Stomach (tissue), 19 donors: ENCODE data around the gene ATP6V0A4. TPM values are rescaled to one million over a fixed set of nuclear protein-coding genes. Genes with fewer than 3 reads are reported as not detected.

ENCODE experiments used
- DNase-seq, 2 donors: peaks; one replicate each; pipeline versions ENCODE4 v3.0.0 to v3.0.0-alpha.2; 2013 to 2019
- H3K27ac ChIP-seq, 5 donors: fragments of 200-600 bp in 4 of 5; sonication (generic) in 4 of 5; one replicate each; pipeline ENCODE4 v1.5.1; 2013 to 2019; ENCODE audit warnings: mild to moderate bottlenecking in 1 of 5, moderate library complexity in 1 of 5
- H3K27me3 ChIP-seq, 3 donors: fragments of 200-600 bp; sonication (generic); one replicate each; pipeline ENCODE4 v1.5.1; 2017 to 2019; ENCODE audit warnings: mixed run types in 1 of 3
- H3K36me3 ChIP-seq, 4 donors: fragments of 200-600 bp; sonication (generic); 1 replicate in 3 of 4; 2 replicates in 1 of 4; pipeline ENCODE4 v1.5.1; 2016 to 2019
- H3K4me1 ChIP-seq, 4 donors: fragments of 200-600 bp; sonication (generic); one replicate each; pipeline ENCODE4 v1.5.1; 2016 to 2019
- H3K4me3 ChIP-seq, 4 donors: fragments of 200-600 bp; sonication (generic) in 3 of 4; one replicate each; pipeline ENCODE4 v1.5.1; 2016 to 2019; ENCODE audit warnings: mild to moderate bottlenecking in 1 of 4
- H3K9me3 ChIP-seq, 4 donors: fragments of 200-600 bp; sonication (generic); one replicate each; pipeline ENCODE4 v1.5.1; 2016 to 2019
- EP300 ChIP-seq: sonication (generic); formaldehyde crosslinking; IDR thresholded peaks from one replicate; pipeline ENCODE4 v1.6.1; 2017; ENCODE audit warnings: antibody characterized with exemption
- POLR2A ChIP-seq, 4 donors: fragments of 450-650 bp; IDR thresholded peaks; one replicate each; pipeline ENCODE4 v1.6.1; 2016; ENCODE audit warnings: antibody characterized with exemption in 4 of 4, control low read depth in 2 of 4, mild to moderate bottlenecking in 1 of 4, moderate library complexity in 1 of 4
- POLR2AphosphoS5 ChIP-seq, 3 donors: sonication (generic); formaldehyde crosslinking; IDR thresholded peaks; one replicate each; pipeline ENCODE4 v1.6.1; 2016; ENCODE audit warnings: antibody characterized with exemption in 3 of 3
- WGBS, 5 donors: extraction: QIAGEN DNeasy Blood & Tissue Kit in 3 of 5; methylation state at CpG; one replicate each; pipeline versions ENCODE4 v1.1.5 to v1.1.7; 2013 to 2018; 5-methylcytosine and 5-hydroxymethylcytosine counted together
- intact Hi-C: fragments of 100-400 bp; cut with DNase I; formaldehyde crosslinking; loops from one replicate; pipeline ENCODE4 v1.15.1; 2023; ENCODE audit warnings: low total_unique reads
- long read RNA-seq, 10 donors: transcript quantifications; one replicate each; lab custom pipeline, GENCODE V29; 2026
- polyA plus RNA-seq, 3 donors: library from polyadenylated mRNA; stranded (reverse); fragments of 200-250 nt; gene quantifications; one replicate each; pipeline ENCODE4 v1.2.3, GENCODE V29; 2013
- total RNA-seq, 5 donors: library from RNA; depleted of rRNA; stranded (reverse); fragments of >200 nt; gene quantifications; one replicate each; pipeline versions ENCODE4 v1.1.0 to v1.2.3, GENCODE V29; 2014 to 2016
- TF ChIP-seq, protein P1 (sequence below), 7 experiments: fragments of 450-650 bp in 4 of 7; fragments of 200-600 bp in 3 of 7; sonication (generic) in 3 of 7; IDR thresholded peaks; one replicate each; pipeline ENCODE4 v1.5.1; 2016 to 2019; ENCODE audit warnings: antibody characterized with exemption in 7 of 7, control low read depth in 2 of 7, mild to moderate bottlenecking in 1 of 7
- donor health status: healthy with polysubstance abuse.
- donor health status: Bipolar disorder and iron deficiency.
- donor health status: healthy.

Gene ATP6V0A4
- total RNA-seq, result not detected
- polyA plus RNA-seq, result 1 to 10 TPM in 1 of 3 donors, not detected in 2; 1.0 TPM
- long read RNA-seq, donor 1, result 0 reads
- long read RNA-seq, donor 2, result 0 reads
- long read RNA-seq, donor 3, result 0 reads
- long read RNA-seq, donor 4, result 0 reads
- long read RNA-seq, donor 5, result 0 reads
- long read RNA-seq, donor 6, result 0 reads
- long read RNA-seq, donor 7, result 0 reads
- long read RNA-seq, donor 8, result 0 reads
- long read RNA-seq, donor 9, result 0 reads
- long read RNA-seq, donor 10, result 0 reads

DNA sequence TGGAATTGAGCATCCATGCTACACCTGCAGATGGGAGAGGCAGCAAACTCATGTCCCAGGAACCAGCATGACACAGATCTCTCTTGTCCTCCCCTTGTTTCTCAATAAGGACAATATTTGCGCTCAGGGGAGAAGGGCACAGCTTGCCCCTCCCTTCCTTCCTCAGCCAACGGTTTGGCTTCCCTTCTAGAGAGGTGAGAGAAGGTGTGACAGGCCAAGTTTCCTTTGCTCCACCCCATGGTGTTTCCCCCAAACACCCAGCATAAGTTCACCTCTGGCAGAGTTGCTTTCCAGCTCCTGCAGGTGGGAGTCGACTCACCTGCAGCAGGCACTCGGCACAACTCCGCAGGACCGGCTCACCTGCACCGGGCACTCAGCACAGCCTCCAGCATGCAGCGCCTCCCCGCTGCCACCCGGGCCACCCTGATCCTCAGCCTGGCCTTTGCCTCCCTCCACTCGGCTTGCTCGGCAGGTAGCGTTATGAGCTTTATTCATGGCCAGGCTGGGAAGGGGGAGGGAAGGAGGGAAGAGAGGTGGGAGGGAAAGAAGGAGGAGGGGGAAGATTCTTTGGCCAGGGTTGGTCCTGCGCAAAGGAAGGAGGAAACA lies at the start of gene ATP6V0A4, which contains the start of gene TMEM213:
ATP6V0A4 (minus strand) TSS at position 482 of the 606 bp plus-strand sequence. CDS start 26,949 bp downstream, outside the sequence.
TMEM213 (plus strand) TSS at position 280 of the 606 bp plus-strand sequence; CDS start at position 391, 111 bp downstream.
- peaks cover 0 to 15% (median 0%) of the 10 kb centered on the region in 3 donors for H3K27me3 ChIP-seq
- no peak within 1 kb of the TSS for H3K27ac ChIP-seq
- intact Hi-C loops, result no loop called here
- no peaks in the 10 kb centered on the region for H3K9me3 ChIP-seq
- H3K36me3 ChIP-seq, result no peaks in the 10 kb centered on the region
- no peak within 1 kb of the TSS for H3K4me3 ChIP-seq
- 17 to 28% (median 24%) methylated on average over 6 to 14 of the region's 14 CpGs for whole genome bisulfite sequencing, 5 donors
- no peak for TF ChIP-seq POLR2A (IDR thresholded peaks at IDR 0.05)
- TF ChIP-seq POLR2AphosphoS5 (IDR thresholded peaks at IDR 0.05), result no peak
- TF ChIP-seq, protein P1, sequence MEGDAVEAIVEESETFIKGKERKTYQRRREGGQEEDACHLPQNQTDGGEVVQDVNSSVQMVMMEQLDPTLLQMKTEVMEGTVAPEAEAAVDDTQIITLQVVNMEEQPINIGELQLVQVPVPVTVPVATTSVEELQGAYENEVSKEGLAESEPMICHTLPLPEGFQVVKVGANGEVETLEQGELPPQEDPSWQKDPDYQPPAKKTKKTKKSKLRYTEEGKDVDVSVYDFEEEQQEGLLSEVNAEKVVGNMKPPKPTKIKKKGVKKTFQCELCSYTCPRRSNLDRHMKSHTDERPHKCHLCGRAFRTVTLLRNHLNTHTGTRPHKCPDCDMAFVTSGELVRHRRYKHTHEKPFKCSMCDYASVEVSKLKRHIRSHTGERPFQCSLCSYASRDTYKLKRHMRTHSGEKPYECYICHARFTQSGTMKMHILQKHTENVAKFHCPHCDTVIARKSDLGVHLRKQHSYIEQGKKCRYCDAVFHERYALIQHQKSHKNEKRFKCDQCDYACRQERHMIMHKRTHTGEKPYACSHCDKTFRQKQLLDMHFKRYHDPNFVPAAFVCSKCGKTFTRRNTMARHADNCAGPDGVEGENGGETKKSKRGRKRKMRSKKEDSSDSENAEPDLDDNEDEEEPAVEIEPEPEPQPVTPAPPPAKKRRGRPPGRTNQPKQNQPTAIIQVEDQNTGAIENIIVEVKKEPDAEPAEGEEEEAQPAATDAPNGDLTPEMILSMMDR (IDR thresholded peaks at IDR 0.05), result no peak
- TF ChIP-seq EP300, result no peak
- DNase-seq, result peak; percentile 27 to 50
- no peaks in the 10 kb centered on the region for H3K4me1 ChIP-seq

DNA sequence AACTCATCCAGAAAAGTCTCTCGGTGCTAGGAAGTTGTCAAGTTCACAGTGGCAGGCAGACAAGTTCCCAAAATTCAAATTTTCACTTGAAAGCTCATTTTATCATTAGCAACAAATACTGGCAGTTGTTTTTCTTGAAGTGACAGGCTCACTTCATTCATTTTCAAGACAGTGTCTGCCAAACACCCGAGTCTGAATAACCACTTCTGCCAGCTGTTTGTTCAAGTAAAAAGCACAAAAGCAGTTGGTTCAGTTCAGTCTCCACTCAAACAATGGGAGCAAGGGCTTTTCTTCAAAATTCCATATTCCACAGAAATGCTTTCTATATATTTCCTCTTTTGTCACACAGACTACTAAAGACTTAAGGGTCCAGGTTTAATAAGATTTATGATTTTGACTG lies 47.7 kb upstream of the ATP6V0A4 start:
- intact Hi-C loops, result no loop called here
- TF ChIP-seq EP300 (no peak), POLR2AphosphoS5 (IDR thresholded peaks at IDR 0.05) (no peak)
- TF ChIP-seq, protein P1 (IDR thresholded peaks at IDR 0.05), result no peak
- Histone ChIP-seq H3K27me3 (no peaks in the 10 kb centered on the region), H3K4me1 (no peaks in the 10 kb centered on the region), H3K27ac (no peak overlapping the region), H3K9me3 (no peaks in the 10 kb centered on the region), H3K4me3 (no peak overlapping the region), H3K36me3 (peaks cover 0 to 27% (median 19%) of the 10 kb centered on the region in 4 donors)
- 39 to 54% (median 42%) methylated on average over 2 of the region's 2 CpGs for WGBS, 5 donors
- DNase-seq, result no peak

DNA sequence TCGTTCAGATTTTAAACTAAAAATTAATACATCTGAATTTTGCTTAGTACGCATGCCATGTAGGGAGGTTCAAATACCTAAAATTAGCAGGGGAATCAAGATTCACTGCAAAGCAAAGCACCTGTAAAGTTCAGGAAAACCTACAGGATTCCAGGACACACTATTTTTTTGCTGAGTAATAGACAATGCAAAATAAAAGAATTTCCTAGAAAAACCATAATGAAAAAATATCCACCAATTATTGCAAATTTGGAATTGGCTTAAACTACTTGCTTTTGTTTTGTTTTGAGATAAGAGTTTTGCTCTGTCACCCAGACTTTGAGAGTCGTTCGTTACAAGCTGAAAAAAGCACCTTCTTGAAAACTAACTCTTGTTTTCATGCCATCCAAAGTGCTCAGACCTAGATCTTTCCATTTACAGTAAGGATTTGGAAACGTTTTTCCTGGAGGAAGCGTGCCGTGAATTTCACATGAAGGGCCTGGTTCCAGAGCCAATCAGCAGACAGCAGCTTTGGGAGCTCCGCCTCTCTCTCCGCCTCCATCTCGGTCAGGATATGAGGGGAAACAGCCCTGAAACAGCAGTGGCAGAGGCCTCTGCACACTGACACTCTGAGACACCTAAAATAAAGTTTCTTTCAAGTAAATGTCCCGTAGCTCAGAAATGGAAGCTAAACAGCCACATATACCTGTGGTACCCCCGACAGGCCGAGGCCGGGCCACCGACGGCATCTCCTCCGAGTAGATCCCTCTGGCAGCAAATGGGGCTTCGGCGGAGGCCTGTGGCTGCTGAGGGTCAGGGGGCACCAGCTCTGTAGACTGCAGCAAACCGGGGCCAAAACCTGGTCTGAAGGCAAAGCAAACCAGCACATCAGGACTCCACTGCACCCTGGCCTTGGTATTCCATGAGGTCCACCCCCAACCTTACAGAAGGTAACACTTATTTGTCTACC lies 45.9 kb upstream of the ATP6V0A4 start:
- no peaks in the 10 kb centered on the region for H3K27me3 ChIP-seq
- H3K9me3 ChIP-seq, result no peaks in the 10 kb centered on the region
- DNase-seq, result no peak
- H3K4me3 ChIP-seq, result no peak overlapping the region
- no peaks in the 10 kb centered on the region for H3K4me1 ChIP-seq
- H3K27ac ChIP-seq, result no peak overlapping the region
- TF ChIP-seq, protein P1 (IDR thresholded peaks at IDR 0.05), result no peak
- TF ChIP-seq POLR2A (IDR thresholded peaks at IDR 0.05) (no peak), EP300 (no peak), POLR2AphosphoS5 (IDR thresholded peaks at IDR 0.05) (no peak)
- intact Hi-C loops, result no loop called here
- H3K36me3 ChIP-seq, result peaks cover 0 to 19% (median 12%) of the 10 kb centered on the region in 4 donors
- WGBS, 5 donors, result 89 to 93% (median 92%) methylated on average over 12 to 20 of the region's 20 CpGs

DNA sequence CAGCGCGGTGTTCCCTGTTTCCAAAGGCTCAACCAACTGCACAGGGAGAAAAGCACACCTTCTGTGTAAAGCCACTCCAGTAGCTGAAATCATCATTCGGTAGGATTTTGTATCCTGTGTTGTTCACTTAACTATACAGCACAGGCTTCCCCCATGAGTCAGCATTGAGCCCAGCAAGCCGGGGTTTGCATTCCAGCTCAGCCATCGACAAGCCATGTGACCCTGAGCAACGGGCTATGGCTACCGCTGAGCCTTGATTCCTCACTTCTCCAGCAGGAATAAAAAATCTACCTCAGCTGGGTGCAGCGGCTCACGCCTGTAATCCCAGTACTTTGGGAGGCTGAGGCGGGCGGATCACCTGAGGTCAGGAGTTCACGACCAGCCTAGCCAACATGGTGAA lies 44.1 kb upstream of the ATP6V0A4 start:
- Histone ChIP-seq H3K36me3 (peaks cover 0 to 28% (median 21%) of the 10 kb centered on the region in 4 donors), H3K27me3 (no peaks in the 10 kb centered on the region), H3K4me3 (no peak overlapping the region), H3K4me1 (no peaks in the 10 kb centered on the region), H3K27ac (no peak overlapping the region), H3K9me3 (no peaks in the 10 kb centered on the region)
- DNase-seq, result no peak
- intact Hi-C loops, result no loop called here
- TF ChIP-seq, protein P1 (IDR thresholded peaks at IDR 0.05), result no peak
- TF ChIP-seq POLR2AphosphoS5 (IDR thresholded peaks at IDR 0.05) (no peak), POLR2A (IDR thresholded peaks at IDR 0.05) (no peak), EP300 (no peak)
- 66 to 92% (median 90%) methylated on average over 8 to 12 of the region's 12 CpGs for WGBS, 5 donors
